Cardiac atrium fibroblast (primary cell): Measurements from ENCODE around the gene NCMAP. TPM values are rescaled to one million over a fixed set of nuclear protein-coding genes. Genes with fewer than 3 reads are reported as not detected.

Source experiments
- total RNA-seq: library from RNA; depleted of rRNA; stranded (reverse); fragments of >200 nt; gene quantifications from 2 replicates; pipeline ENCODE4 v1.2.3, GENCODE V29; 2015

Gene NCMAP, protein sequence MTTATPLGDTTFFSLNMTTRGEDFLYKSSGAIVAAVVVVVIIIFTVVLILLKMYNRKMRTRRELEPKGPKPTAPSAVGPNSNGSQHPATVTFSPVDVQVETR
- total RNA-seq = not detected in 2 replicates

DNA sequence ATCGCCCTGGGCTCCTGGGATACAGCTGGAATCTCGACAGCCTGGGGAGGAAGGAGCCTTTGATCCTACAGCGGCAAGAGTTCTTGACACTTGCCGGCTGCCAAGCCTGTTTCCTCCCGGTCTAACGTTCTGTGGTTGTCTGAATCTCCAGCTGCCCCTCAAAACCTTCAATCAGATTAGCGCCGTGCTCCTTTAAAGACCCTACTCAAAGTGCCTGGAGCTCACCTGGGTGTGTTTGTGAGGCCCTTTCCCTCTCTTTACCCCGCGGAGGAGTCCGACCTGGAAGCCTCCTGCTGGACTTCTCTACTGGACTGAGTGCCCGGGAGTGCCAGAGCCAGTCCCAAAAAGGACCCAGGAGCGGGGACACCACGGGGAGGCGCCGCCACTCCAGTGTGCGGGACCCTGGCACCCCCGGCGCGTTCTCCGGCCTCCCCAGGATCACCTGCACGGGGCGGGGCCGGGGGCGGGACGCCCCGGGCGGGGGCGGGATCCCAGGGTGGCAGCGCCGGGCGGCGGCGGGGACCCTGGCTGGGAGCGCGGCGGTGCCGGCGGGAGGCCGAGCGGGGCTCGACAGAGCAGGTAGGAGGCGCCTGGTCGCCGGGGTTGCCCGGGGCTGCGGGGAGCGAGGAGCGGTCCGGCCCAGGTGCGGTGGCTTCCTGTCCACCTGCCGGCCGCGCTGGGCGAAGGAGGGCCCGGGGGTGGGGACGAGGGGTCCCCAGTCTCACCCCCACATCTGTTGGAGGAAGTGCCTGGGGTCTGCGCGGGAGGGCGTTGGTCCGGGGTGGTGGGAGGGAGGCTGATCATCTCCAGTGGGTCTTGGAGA lies at the start of gene NCMAP:
Gene NCMAP, plus strand, starts transcription at position 497 of the 823 bp plus-strand sequence. CDS start 39,344 bp downstream, outside the sequence.

GRCh38 chr1:24642481-24643362 lies 86.8 kb downstream of the NCMAP start, which contains the start of gene SRRM1:
TSS of gene SRRM1 (plus strand) at chr1:24643302. CDS start at chr1:24643327, 25 bp downstream.

Other genes starting within 250 kb of the NCMAP start
- gene GRHL3, start 236.7 kb upstream of the NCMAP start, total RNA-seq = not detected in 2 replicates
- gene STPG1, start 142.3 kb upstream of the NCMAP start, total RNA-seq = 2.6 and 4.3 TPM in 2 replicates
- gene NIPAL3, start 140.3 kb upstream of the NCMAP start, total RNA-seq = 13.4 and 19.5 TPM in 2 replicates
- gene RCAN3, start 53.3 kb upstream of the NCMAP start, total RNA-seq = 6.5 and 7.3 TPM in 2 replicates
- 27.1 and 29.6 TPM in 2 replicates for gene SRRM1, start 87.2 kb downstream of the NCMAP start, total RNA-seq
- gene CLIC4, start 189.4 kb downstream of the NCMAP start, total RNA-seq = 383 and 389 TPM in 2 replicates